ENCODE measurements around the gene EPS8L1.

DNA sequence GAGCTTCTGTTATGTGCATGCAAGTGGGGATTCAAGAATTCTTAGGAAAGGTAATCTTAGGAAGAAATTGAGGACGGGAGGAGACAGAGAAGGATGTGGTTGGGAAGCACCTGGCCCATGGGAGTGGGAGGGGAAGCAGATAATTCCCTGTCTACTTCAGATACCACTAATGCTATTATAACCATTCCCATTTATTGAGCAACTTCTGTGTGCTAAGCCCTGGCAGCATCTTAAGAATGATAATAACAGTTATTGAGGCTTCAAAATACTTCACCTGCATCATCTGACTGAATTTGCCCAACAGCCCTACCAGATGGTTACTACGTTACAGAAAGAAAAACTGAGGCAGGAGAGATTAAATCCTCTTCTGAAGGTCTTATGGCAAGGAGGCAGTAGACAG, 1.4 kb downstream of the EPS8L1 start:
- TF ChIP-seq, protein P1, sequence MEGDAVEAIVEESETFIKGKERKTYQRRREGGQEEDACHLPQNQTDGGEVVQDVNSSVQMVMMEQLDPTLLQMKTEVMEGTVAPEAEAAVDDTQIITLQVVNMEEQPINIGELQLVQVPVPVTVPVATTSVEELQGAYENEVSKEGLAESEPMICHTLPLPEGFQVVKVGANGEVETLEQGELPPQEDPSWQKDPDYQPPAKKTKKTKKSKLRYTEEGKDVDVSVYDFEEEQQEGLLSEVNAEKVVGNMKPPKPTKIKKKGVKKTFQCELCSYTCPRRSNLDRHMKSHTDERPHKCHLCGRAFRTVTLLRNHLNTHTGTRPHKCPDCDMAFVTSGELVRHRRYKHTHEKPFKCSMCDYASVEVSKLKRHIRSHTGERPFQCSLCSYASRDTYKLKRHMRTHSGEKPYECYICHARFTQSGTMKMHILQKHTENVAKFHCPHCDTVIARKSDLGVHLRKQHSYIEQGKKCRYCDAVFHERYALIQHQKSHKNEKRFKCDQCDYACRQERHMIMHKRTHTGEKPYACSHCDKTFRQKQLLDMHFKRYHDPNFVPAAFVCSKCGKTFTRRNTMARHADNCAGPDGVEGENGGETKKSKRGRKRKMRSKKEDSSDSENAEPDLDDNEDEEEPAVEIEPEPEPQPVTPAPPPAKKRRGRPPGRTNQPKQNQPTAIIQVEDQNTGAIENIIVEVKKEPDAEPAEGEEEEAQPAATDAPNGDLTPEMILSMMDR (IDR thresholded peaks at IDR 0.05) = no peak
- TF ChIP-seq POLR2A (IDR thresholded peaks at IDR 0.05) = no peak
